Kidney epithelial cell (primary cell): ENCODE data around the gene SMIM36. TPM values are rescaled to one million over a fixed set of nuclear protein-coding genes. Genes with fewer than 3 reads are reported as not detected.
"Not testable (repeated sequence)": the region's sequence is repeated elsewhere in the genome, so short reads cannot be mapped to it uniquely, and the experiment has no call there.

Source experiments
- DNase-seq: peaks from one replicate; pipeline ENCODE4 v3.0.0-alpha.2; 2010; ENCODE audit warnings: low read depth
- H3K27me3 ChIP-seq: 2 replicates; pipeline ENCODE4 v1.6.0; 2011; ENCODE audit warnings: low read length; ENCODE audit not compliant: control insufficient read depth, insufficient read depth
- H3K36me3 ChIP-seq: 2 replicates; pipeline ENCODE4 v1.5.1; 2011; ENCODE audit warnings: low read length; ENCODE audit not compliant: control insufficient read depth, insufficient read depth
- H3K4me3 ChIP-seq: 2 replicates; pipeline ENCODE4 v1.5.1; 2011; ENCODE audit warnings: low read depth, mild to moderate bottlenecking, control low read depth, low read length
- total RNA-seq: library from RNA; depleted of rRNA; stranded (reverse); fragments of >200 nt; gene quantifications from 2 replicates; pipeline ENCODE4 v1.2.3, GENCODE V29; 2015
- TF ChIP-seq, protein P1 (sequence below): IDR thresholded peaks from 2 replicates; pipeline ENCODE4 v1.5.1; 2011; ENCODE audit warnings: mild to moderate bottlenecking, moderate library complexity, low read length, control low read depth, inconsistent platforms; ENCODE audit not compliant: insufficient read depth, poor library complexity, severe bottlenecking

SMIM36 gene
- total RNA-seq, 1 donor from 2014 or later: not detected

DNA sequence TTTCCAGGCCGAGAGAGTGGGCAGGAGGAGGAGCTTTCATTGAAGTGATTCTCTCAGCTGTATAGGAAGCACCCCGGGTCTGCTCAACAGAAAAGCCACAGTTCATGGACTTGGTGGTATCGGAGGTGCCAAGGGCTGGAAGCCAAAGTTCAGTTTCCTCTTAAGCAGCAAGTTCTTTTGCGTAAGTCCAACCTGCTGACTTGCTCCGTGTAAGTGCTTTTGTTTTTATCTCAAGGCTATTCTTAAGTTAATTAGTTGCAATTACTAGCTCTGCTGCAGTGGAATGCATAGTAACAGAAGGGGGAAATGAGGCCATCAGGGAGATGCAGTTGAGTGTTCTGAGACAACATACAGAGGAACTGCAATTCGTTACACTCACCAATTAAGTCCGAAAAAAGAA lies 44.6 kb downstream of the SMIM36 start:
- Histone ChIP-seq H3K36me3 (no peaks in the 10 kb centered on the region), H3K4me3 (no peak overlapping the region), H3K27me3 (no peaks in the 10 kb centered on the region)
- DNase-seq: no peak
- TF ChIP-seq, protein P1, sequence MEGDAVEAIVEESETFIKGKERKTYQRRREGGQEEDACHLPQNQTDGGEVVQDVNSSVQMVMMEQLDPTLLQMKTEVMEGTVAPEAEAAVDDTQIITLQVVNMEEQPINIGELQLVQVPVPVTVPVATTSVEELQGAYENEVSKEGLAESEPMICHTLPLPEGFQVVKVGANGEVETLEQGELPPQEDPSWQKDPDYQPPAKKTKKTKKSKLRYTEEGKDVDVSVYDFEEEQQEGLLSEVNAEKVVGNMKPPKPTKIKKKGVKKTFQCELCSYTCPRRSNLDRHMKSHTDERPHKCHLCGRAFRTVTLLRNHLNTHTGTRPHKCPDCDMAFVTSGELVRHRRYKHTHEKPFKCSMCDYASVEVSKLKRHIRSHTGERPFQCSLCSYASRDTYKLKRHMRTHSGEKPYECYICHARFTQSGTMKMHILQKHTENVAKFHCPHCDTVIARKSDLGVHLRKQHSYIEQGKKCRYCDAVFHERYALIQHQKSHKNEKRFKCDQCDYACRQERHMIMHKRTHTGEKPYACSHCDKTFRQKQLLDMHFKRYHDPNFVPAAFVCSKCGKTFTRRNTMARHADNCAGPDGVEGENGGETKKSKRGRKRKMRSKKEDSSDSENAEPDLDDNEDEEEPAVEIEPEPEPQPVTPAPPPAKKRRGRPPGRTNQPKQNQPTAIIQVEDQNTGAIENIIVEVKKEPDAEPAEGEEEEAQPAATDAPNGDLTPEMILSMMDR: no peak

DNA sequence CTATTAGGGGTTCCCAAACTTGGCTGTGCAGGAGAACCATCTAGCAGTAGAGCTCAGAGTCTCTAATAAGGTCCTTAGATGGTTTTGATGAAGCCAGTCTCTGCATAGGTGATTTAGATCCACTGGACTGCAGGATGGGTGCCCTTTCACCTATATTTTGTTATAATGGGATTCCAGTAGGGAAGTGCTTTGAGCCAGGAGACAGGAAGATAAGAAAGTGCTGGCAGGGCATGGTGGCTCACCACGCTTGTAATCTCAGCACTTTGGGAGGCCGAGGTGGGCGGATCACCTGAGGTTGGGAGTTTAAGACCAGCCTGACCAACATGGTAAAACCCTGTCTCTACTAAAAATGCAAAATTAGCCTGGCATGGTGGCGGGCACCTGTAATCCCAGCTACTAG lies 45.5 kb downstream of the SMIM36 start:
- DNase-seq, H3K4me3 ChIP-seq: not testable (repeated sequence)

DNA sequence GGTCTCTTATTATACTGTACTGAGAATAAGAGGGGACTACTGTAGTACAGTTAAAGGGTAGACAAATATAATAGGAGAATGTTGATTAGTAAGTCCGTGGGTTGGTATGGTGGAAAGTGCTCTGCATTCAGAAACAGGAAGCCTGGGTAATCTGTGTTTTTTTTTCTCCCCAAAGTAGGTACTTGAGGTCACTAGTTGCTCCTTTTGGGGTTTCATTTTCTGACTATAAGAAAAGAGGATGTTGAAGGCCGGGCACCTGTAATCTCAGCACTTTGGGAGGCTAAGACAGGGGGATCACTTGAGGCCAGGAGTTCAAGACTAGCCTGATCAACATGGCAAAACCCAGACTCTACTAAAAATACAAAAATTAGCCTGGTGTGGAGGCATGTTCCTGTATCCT lies 47.7 kb downstream of the SMIM36 start:
- no peaks in the 10 kb centered on the region for H3K36me3 ChIP-seq
- TF ChIP-seq, protein P1: no peak
- no peak for DNase-seq
- H3K27me3 ChIP-seq: no peaks in the 10 kb centered on the region
- no peak overlapping the region for H3K4me3 ChIP-seq

More for the DNA sequence above, 45.5 kb downstream of the SMIM36 start:
- not testable (repeated sequence) for H3K36me3 ChIP-seq, H3K27me3 ChIP-seq

GRCh38 chr17:55462711-55463110 lies 48.5 kb downstream of the SMIM36 start:
- DNase-seq: no peak
- TF ChIP-seq, protein P1: no peak
- Histone ChIP-seq H3K4me3 (no peak overlapping the region), H3K27me3 (no peaks in the 10 kb centered on the region), H3K36me3 (no peaks in the 10 kb centered on the region)

- Histone ChIP-seq H3K36me3 (no peaks in the 10 kb centered on the region), H3K27me3 (no peaks in the 10 kb centered on the region), H3K4me3 (no peak overlapping the region)
- TF ChIP-seq, protein P1: no peak
- no peak for DNase-seq
These were observed 49.0 kb downstream of the SMIM36 start for GRCh38 chr17:55462234-55462633.

DNA sequence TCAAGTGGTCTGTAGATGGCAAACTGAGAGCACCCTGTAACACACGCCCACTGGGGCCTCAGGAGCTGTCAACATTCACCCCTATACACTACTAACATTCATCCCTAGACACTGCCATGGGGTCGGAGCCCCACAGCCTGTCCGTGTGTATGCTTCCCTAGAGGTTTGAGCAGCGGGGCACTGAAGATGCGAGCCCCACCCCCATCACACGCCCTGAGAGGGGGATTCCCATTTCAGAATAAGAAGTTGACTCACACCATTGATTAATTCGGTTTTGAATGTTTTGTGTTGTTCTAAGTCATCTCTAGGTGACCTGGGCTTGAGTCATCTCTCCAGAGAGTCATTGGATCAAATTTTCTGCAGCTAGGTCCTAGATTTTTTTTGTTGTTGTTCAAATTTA lies 52.3 kb downstream of the SMIM36 start:
- peak; percentile 68 for DNase-seq
- no peaks in the 10 kb centered on the region for H3K36me3 ChIP-seq
- no peaks in the 10 kb centered on the region for H3K27me3 ChIP-seq
- no peak overlapping the region for H3K4me3 ChIP-seq
- TF ChIP-seq, protein P1: no peak
